AG04449 (cell line): ENCODE measurements around the gene SEMA3F.

ENCODE experiments used
- CTCF ChIA-PET: fragments of 350-600 bp; formaldehyde crosslinking; extraction: SDS; loops from one replicate; lab custom pipeline; 2021; ENCODE audit warnings: antibody characterized with exemption; lab: Yijun Ruan, JAX
- POLR2A ChIA-PET: fragments of 400-600, 350-600 bp; formaldehyde crosslinking; extraction: SDS; loops from one replicate; lab custom pipeline; 2020; ENCODE audit warnings: antibody characterized with exemption, inconsistent platforms; lab: Yijun Ruan, JAX
- DNase-seq: peaks from one replicate; pipeline ENCODE4 v3.0.0-alpha.2; 2010; ENCODE audit warnings: low read depth, low spot score
- H3K4me3 ChIP-seq: 2 replicates; pipeline ENCODE4 v1.5.1; 2011; ENCODE audit warnings: low read depth, mild to moderate bottlenecking, control low read depth, low read length
- TF ChIP-seq, protein P1 (sequence below): IDR thresholded peaks from one replicate; pipeline ENCODE4 v1.5.1; 2011; ENCODE audit warnings: mild to moderate bottlenecking, moderate library complexity, low read length, control low read depth, inconsistent platforms; ENCODE audit not compliant: insufficient read depth; ENCODE audit errors: missing control alignments

Gene SEMA3F

DNA sequence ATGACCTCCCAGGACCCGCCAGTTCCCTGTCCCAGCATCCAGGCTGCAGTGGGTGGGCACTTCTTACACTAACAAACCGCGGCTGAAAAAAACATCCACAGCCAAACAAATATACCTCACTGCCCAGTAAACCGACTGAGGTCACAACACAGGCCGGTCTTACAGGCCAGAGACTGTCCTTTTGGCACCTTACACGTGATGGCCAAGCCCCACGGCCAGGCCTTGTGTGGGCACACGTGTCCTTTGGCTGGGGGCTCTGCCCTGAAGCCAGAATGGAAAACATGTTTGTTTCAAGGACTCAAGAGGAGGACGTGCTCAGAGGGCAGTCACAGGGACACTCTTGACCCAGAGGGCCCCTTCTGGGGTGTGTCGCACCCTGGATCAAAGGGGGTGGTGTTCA, 59.7 kb downstream of the SEMA3F start:
- TF ChIP-seq, protein P1, sequence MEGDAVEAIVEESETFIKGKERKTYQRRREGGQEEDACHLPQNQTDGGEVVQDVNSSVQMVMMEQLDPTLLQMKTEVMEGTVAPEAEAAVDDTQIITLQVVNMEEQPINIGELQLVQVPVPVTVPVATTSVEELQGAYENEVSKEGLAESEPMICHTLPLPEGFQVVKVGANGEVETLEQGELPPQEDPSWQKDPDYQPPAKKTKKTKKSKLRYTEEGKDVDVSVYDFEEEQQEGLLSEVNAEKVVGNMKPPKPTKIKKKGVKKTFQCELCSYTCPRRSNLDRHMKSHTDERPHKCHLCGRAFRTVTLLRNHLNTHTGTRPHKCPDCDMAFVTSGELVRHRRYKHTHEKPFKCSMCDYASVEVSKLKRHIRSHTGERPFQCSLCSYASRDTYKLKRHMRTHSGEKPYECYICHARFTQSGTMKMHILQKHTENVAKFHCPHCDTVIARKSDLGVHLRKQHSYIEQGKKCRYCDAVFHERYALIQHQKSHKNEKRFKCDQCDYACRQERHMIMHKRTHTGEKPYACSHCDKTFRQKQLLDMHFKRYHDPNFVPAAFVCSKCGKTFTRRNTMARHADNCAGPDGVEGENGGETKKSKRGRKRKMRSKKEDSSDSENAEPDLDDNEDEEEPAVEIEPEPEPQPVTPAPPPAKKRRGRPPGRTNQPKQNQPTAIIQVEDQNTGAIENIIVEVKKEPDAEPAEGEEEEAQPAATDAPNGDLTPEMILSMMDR: no peak
- H3K4me3 ChIP-seq: no peak overlapping the region
- no peak for DNase-seq
- ChIA-PET CTCF (interaction anchor here (0.8 to 47.4 kb wide), 5 partner anchors 6 to 94 kb away, joined by 3 to 1609 read pairs (median 365); partner anchors contain the start of genes GNAT1, LSMEM2, SEMA3B and SLC38A3), POLR2A (no interaction called here)

DNA sequence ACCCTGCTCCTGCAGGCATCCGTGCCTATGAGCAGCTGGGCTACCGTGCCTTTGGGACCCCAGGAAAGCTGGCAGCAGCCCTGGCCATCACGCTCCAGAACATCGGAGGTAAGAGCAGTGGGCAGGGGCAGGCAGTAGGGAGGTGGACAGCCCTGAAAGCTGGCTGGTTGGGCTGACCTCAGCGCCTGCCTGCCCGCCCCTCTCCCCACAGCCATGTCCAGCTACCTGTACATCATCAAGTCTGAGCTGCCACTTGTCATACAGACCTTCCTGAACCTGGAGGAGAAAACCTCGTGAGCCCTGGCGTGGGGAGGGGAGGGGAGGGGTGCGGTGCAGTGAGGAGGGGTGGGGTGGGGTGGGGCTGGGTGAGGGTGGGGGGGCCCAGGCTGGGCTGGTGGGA, 60.4 kb downstream of the SEMA3F start:
- no peak overlapping the region for H3K4me3 ChIP-seq
- TF ChIP-seq, protein P1: no peak
- no peak for DNase-seq
- ChIA-PET CTCF (interaction anchor here (0.8 to 47.4 kb wide), 6 partner anchors 7 to 95 kb away, joined by 3 to 1609 read pairs (median 365); partner anchors contain the start of genes GNAT1, LSMEM2, SEMA3B and SLC38A3), POLR2A (no interaction called here)

DNA sequence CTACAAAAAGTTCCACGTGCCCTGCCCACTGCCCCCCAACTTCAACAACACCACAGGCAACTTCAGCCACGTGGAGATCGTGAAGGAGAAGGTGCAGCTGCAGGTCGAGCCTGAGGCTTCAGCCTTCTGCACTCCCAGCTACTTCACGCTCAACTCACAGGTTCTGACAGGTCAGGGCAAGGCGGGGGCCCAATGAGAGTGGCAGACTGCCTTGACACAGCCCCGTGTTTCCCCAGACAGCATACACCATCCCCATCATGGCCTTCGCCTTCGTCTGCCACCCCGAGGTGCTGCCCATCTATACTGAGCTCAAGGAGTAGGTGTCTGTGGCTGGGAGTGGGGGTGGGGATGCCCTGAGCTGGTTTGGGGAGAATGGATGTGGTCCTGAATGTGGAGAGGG, 62.6 kb downstream of the SEMA3F start:
- no peak overlapping the region for H3K4me3 ChIP-seq
- POLR2A ChIA-PET: no interaction called here
- CTCF ChIA-PET: interaction anchor here (1.3 to 47.4 kb wide), 7 partner anchors 6 to 100 kb away, joined by 4 to 1609 read pairs (median 365); partner anchors contain the start of genes GNAT1, LSMEM2, SEMA3B and SLC38A3
- TF ChIP-seq, protein P1: no peak
- no peak for DNase-seq

DNA sequence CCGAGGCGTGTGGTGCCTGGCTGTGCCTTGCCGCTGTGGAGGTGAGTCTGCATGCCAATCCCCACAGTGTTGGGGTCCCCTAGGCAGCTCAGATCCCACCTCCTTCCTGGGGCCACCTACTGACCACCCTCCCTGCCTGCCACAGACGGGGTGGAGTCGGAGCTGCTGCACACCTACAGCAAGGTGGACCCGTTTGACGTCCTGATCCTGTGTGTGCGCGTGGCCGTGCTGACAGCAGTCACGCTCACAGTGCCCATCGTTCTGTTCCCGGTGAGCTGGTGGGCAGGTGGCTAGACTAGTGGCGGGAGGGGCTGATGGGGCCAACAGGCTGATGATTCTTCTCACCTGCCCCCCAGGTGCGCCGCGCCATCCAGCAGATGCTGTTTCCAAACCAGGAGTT, 63.3 kb downstream of the SEMA3F start:
- DNase-seq: no peak
- H3K4me3 ChIP-seq: no peak overlapping the region
- TF ChIP-seq, protein P1: no peak
- ChIA-PET CTCF (interaction anchor here (1.3 to 47.4 kb wide), 7 partner anchors 5 to 101 kb away, joined by 4 to 1609 read pairs (median 365); partner anchors contain the start of genes GNAT1, LSMEM2, SEMA3B and SLC38A3), POLR2A (no interaction called here)

DNA sequence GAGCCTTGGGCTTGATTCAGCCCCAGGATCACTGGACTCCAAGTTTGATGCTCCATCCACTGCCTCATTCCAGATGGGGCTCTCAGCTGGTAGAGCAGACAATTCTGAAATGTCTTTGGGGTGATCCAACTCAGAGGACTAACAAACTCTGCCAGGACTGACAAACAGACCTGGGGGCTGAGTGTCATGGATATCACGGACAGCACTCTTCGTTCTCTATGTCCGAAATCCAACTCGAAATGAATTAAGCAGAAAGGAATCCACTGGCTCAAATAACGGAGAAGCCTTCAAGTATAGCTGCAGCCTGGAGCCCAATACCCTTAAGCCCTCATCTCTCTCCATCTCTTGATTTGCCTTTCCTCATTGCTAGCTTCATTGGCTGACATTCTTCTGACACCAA, 64.2 kb downstream of the SEMA3F start:
- no peak for DNase-seq
- no peak overlapping the region for H3K4me3 ChIP-seq
- TF ChIP-seq, protein P1: no peak
- CTCF ChIA-PET: interaction anchor here (0.8 to 47.4 kb wide), 6 partner anchors 4 to 96 kb away, joined by 3 to 1609 read pairs (median 365); partner anchors contain the start of genes GNAT1, LSMEM2, SEMA3B and SLC38A3
- POLR2A ChIA-PET: interaction anchor here (0.6 kb wide), 1 partner anchor 90 kb away, joined by 3 read pairs; no protein-coding TSS in a partner anchor

DNA sequence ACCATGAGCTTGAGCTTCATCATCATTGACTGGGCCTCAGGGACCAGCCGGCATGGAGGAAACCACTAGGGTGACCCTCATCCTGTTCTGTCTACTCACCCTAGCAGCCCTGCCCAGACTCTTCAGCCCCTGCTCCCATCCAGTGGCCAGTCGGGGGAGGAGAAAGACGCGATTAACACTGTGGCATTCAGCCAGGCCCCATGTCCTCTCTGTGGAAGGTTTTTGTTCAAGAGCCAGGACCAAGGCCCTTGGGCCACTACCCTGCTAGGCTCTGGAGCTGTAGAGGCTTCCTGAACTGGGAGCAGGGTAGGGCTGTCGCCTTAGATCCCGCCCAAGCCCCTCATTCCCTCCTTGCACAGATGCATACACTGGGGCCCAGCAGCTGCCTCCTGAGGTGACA, 65.0 kb downstream of the SEMA3F start:
- POLR2A ChIA-PET: no interaction called here
- CTCF ChIA-PET: interaction anchor here (1.1 to 47.4 kb wide), 5 partner anchors 3 to 46 kb away, joined by 3 to 1609 read pairs (median 365); partner anchors contain the start of genes GNAT1, LSMEM2, SEMA3B and SLC38A3

More for the DNA sequence above, 65.0 kb downstream of the SEMA3F start:
- no peak for DNase-seq
- TF ChIP-seq, protein P1: no peak
- H3K4me3 ChIP-seq: no peak overlapping the region
